Measurements from ENCODE around the gene PIP4P1. TPM values are rescaled to one million over a fixed set of nuclear protein-coding genes. Genes with fewer than 3 reads are reported as not detected.

PIP4P1 gene
- total and polyA plus RNA-seq, 2 of the 13 experiments (the other 11 are each of a cell fraction or from before 2014, with no cell fraction given), result 33.4 to 47.0 TPM

- TF ChIP-seq ZBTB37 (CRISPR knock-in tag; IDR thresholded peaks at IDR 0.05), result no peak
Measured at GRCh38 chr14:20412876-20413743, 48.1 kb downstream of the PIP4P1 start, which contains the start of gene TEP1 (continued).

- ATAC-seq (peak; percentile 10), DNase-seq (ENCODE audit: low spot score) (no peak), FAIRE-seq (no peak)
- in situ Hi-C loops (cut with HindIII; ENCODE audit: extremely low pct_ligation_motif_present, low pct_unique_long_range_greater_than_20kb) (no loop called here), intact Hi-C loops (cut with micrococcal nuclease; ENCODE audit: unreplicated experiment) (loop anchor here (5.0 kb wide), 2 partner anchors 35 to 85 kb away; no protein-coding TSS in a partner anchor)
- ChIA-PET POLR2A (interaction anchor here (0.6 to 4.3 kb wide), 13 partner anchors 9 to 276 kb away, joined by 3 to 54 read pairs (median 8); partner anchors contain the start of genes ANG, APEX1, OSGEP and PARP2), CTCF (ENCODE audit: low intra/inter-chr PET ratio, low total read pairs) (no interaction called here)
- Histone ChIP-seq H3K4me1 (ENCODE audit: insufficient read depth, low read length) (peaks cover 38% of the 10 kb centered on the region), H3K79me2 (ENCODE audit: insufficient read depth, low read length) (no peaks in the 10 kb centered on the region), H3K27ac (ENCODE audit: extremely low read length, insufficient read depth, low read length) (no peak overlapping the region), H3K4me2 (ENCODE audit: low read depth, low read length) (peak overlapping the region; percentile 78), H3K36me3 (replicated peaks in 1 of 2; ENCODE audit: control insufficient read depth in 1 of 2, insufficient read depth in 2 of 2, low read length in 2 of 2) (peaks cover 3 to 6% of the 10 kb centered on the region in 2 experiments), H3K27me3 (ENCODE audit: control insufficient read depth in 1 of 2, insufficient read depth in 2 of 2, low read length in 2 of 2) (no peaks in the 10 kb centered on the region; a peak in 2 of 5 replicates), H3K4me3 (replicated peaks in 1 of 3; ENCODE audit: insufficient read depth in 1 of 3, low read depth in 2 of 3, low read length in 3 of 3) (peak overlapping the region; percentile 81 to 93 (median 92)), H2AFZ (ENCODE audit: low read length) (no peak overlapping the region), H3K9me3 (ENCODE audit: low read length) (no peaks in the 10 kb centered on the region), H3K9ac (ENCODE audit: insufficient read depth, low read depth, low read length) (peak overlapping the region; percentile 75; the same call in 1 of the 2 replicates), H4K20me1 (ENCODE audit: insufficient read depth, low read length) (no peaks in the 10 kb centered on the region)
- WGBS (ENCODE audit: low lambda C conversion rate), result 7% methylated on average over 7 of the region's 7 CpGs
- no TSS peak for BruUV-seq (replicated peaks)
- TF ChIP-seq ZNF687 (CRISPR knock-in tag; IDR thresholded peaks at IDR 0.05) (no peak), ZNF567 (CRISPR knock-in tag; IDR thresholded peaks at IDR 0.05; ENCODE audit: borderline replicate concordance) (0 out of 2 replicates have a peak, but pooled peaks have one; percentile 29), AKNA (CRISPR knock-in tag; IDR thresholded peaks at IDR 0.05; ENCODE audit: borderline replicate concordance) (no peak), RXRB (CRISPR knock-in tag; IDR thresholded peaks at IDR 0.05; ENCODE audit: borderline replicate concordance) (0 out of 2 replicates have a peak, but pooled peaks have one; percentile 11), MEF2D (CRISPR knock-in tag; IDR thresholded peaks at IDR 0.05) (no peak), PAF1 (CRISPR knock-in tag; IDR thresholded peaks at IDR 0.05) (no peak), ZFP37 (CRISPR knock-in tag; IDR thresholded peaks at IDR 0.05; ENCODE audit: borderline replicate concordance) (no peak), ZNF414 (CRISPR knock-in tag; IDR thresholded peaks at IDR 0.05) (no peak)
Measured at GRCh38 chr14:20412411-20412810, 48.8 kb downstream of the PIP4P1 start.
